Trophoblast cell (in vitro differentiated cells and primary cell): Measurements from ENCODE around the gene DTL.

Experiments used
- DNase-seq, 2 donors: peaks; one replicate each; pipeline ENCODE4 v3.0.0-alpha.2; 2016
- H2AFZ ChIP-seq: 2 replicates; pipeline ENCODE4 v1.6.1; 2013; ENCODE audit warnings: low read length, moderate library complexity, mild to moderate bottlenecking; ENCODE audit not compliant: insufficient read depth, poor library complexity
- H2AK5ac ChIP-seq: 2 replicates; pipeline ENCODE4 v1.6.1; 2013; ENCODE audit warnings: mild to moderate bottlenecking, low read length
- H2BK120ac ChIP-seq: 2 replicates; pipeline ENCODE4 v1.6.1; 2013; ENCODE audit warnings: low read length, mild to moderate bottlenecking, moderate library complexity; ENCODE audit not compliant: insufficient read depth, poor library complexity
- H2BK12ac ChIP-seq: 2 replicates; pipeline ENCODE4 v1.6.1; 2013; ENCODE audit warnings: mild to moderate bottlenecking, low read length, moderate library complexity
- H2BK5ac ChIP-seq: 2 replicates; pipeline ENCODE4 v1.6.1; 2013; ENCODE audit warnings: low read length, low read depth, moderate library complexity, mild to moderate bottlenecking; ENCODE audit not compliant: poor library complexity
- H3K14ac ChIP-seq: 2 replicates; pipeline ENCODE4 v1.6.1; 2013; ENCODE audit warnings: mild to moderate bottlenecking, low read length
- H3K18ac ChIP-seq: 2 replicates; pipeline ENCODE4 v1.6.1; 2013; ENCODE audit warnings: mild to moderate bottlenecking, low read length
- H3K23ac ChIP-seq: 2 replicates; pipeline ENCODE4 v1.6.1; 2013; ENCODE audit warnings: low read length
- H3K27ac ChIP-seq: 2 replicates; pipeline ENCODE4 v1.5.1; 2013; ENCODE audit warnings: low read depth, mild to moderate bottlenecking, inconsistent platforms, low read length, moderate library complexity
- H3K27me3 ChIP-seq: 2 replicates; pipeline ENCODE4 v1.6.1; 2013; ENCODE audit warnings: inconsistent platforms, mild to moderate bottlenecking, low read length, moderate library complexity; ENCODE audit not compliant: insufficient read depth
- H3K36me3 ChIP-seq, 2 experiments: 1 replicate in 1 of 2; 2 replicates in 1 of 2; pipeline ENCODE4 v1.6.1; 2013; ENCODE audit warnings: low read length in 2 of 2, mild to moderate bottlenecking in 2 of 2, moderate library complexity in 1 of 2; ENCODE audit not compliant: insufficient read depth in 2 of 2, control insufficient read depth in 1 of 2
- H3K4ac ChIP-seq: 2 replicates; pipeline ENCODE4 v1.6.1; 2013; ENCODE audit warnings: low read depth, mild to moderate bottlenecking, low read length, moderate library complexity
- H3K4me1 ChIP-seq, 2 experiments: 1 replicate in 1 of 2; 2 replicates in 1 of 2; pipeline ENCODE4 v1.6.1; 2013; ENCODE audit warnings: low read length in 2 of 2, mild to moderate bottlenecking in 2 of 2, moderate library complexity in 1 of 2; ENCODE audit not compliant: insufficient read depth in 2 of 2, control insufficient read depth in 1 of 2
- H3K4me2 ChIP-seq: 2 replicates; pipeline ENCODE4 v1.6.1; 2013; ENCODE audit warnings: inconsistent platforms, mild to moderate bottlenecking, low read length, moderate library complexity
- H3K4me3 ChIP-seq: 2 replicates; pipeline ENCODE4 v1.5.1; 2013; ENCODE audit warnings: mild to moderate bottlenecking, low read depth, low read length, inconsistent platforms
- H3K79me1 ChIP-seq: one replicate; pipeline ENCODE4 v1.6.1; 2013; ENCODE audit warnings: low read length
- H3K79me2 ChIP-seq: 2 replicates; pipeline ENCODE4 v1.6.1; 2013; ENCODE audit warnings: low read length, mild to moderate bottlenecking; ENCODE audit not compliant: control insufficient read depth, insufficient read depth, poor library complexity
- H3K9ac ChIP-seq: 2 replicates; pipeline ENCODE4 v1.6.1; 2013; ENCODE audit warnings: mild to moderate bottlenecking, low read length
- H3K9me3 ChIP-seq: 2 replicates; pipeline ENCODE4 v1.6.1; 2013; ENCODE audit warnings: low read depth, mild to moderate bottlenecking, control low read depth, inconsistent platforms, low read length; ENCODE audit not compliant: insufficient read depth
- H4K12ac ChIP-seq: 2 replicates; pipeline ENCODE4 v1.6.1; 2013; ENCODE audit warnings: low read depth, mild to moderate bottlenecking, low read length, moderate library complexity
- H4K8ac ChIP-seq: 2 replicates; pipeline ENCODE4 v1.6.1; 2013; ENCODE audit warnings: low read depth, mild to moderate bottlenecking, low read length, moderate library complexity
- H4K91ac ChIP-seq: one replicate; pipeline ENCODE4 v1.6.1; 2013; ENCODE audit warnings: low read depth, mild to moderate bottlenecking, low read length, moderate library complexity
- WGBS: extraction: QIAGEN DNeasy Blood & Tissue Kit; methylation state at CpG from one replicate; pipeline ENCODE4 v1.1.7; 2013; ENCODE audit warnings: missing lambda C conversion rate; ENCODE audit not compliant: insufficient read length, insufficient coverage; ENCODE audit errors: extremely low coverage; 5-methylcytosine and 5-hydroxymethylcytosine counted together

Gene DTL

DNA sequence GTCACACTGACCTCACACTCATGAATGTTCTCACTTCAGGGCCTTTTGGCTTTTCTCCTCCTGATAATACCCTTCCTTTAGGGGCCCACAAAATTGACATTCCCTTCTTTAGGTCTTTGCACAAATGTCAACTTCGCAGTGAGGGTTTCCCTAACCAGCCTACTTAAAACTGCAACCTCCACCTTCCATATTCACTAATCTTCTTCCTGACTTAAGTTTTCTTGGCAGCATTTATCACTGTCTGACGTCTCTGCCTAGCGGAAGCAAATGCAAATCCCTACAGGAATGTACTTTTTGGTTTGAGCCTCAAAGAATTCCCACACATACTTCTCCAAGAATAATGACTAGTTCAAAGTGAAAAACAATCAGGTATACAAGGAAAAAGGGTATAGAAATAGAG, 33.0 kb upstream of the DTL start:
- no peak overlapping the region for H3K18ac ChIP-seq
- no peak overlapping the region for H3K4me2 ChIP-seq
- H2BK120ac ChIP-seq, result no peak overlapping the region
- no peaks in the 10 kb centered on the region for H3K79me1 ChIP-seq
- no peaks in the 10 kb centered on the region for H3K27me3 ChIP-seq
- no peaks in the 10 kb centered on the region for H3K79me2 ChIP-seq
- H2BK12ac ChIP-seq, result no peak overlapping the region
- no peak overlapping the region for H3K9ac ChIP-seq
- no peak overlapping the region for H4K8ac ChIP-seq
- H4K12ac ChIP-seq, result no peak overlapping the region
- H2AFZ ChIP-seq, result no peak overlapping the region
- no peak overlapping the region for H2BK5ac ChIP-seq
- no peak overlapping the region for H3K4me3 ChIP-seq
- no peak overlapping the region for H3K27ac ChIP-seq
- no peak overlapping the region for H3K23ac ChIP-seq
- H3K4me1 ChIP-seq, result no peaks in the 10 kb centered on the region
- no peak overlapping the region for H3K4ac ChIP-seq
- DNase-seq, result no peak
- no peaks in the 10 kb centered on the region for H3K9me3 ChIP-seq
- H4K91ac ChIP-seq, result no peak overlapping the region
- no peak overlapping the region for H2AK5ac ChIP-seq
- no peak overlapping the region for H3K14ac ChIP-seq
- no CpG with 5 or more reads among the region's 3 CpGs for WGBS
- H3K36me3 ChIP-seq, result peaks cover 0 to 2% of the 10 kb centered on the region in 2 experiments

DNA sequence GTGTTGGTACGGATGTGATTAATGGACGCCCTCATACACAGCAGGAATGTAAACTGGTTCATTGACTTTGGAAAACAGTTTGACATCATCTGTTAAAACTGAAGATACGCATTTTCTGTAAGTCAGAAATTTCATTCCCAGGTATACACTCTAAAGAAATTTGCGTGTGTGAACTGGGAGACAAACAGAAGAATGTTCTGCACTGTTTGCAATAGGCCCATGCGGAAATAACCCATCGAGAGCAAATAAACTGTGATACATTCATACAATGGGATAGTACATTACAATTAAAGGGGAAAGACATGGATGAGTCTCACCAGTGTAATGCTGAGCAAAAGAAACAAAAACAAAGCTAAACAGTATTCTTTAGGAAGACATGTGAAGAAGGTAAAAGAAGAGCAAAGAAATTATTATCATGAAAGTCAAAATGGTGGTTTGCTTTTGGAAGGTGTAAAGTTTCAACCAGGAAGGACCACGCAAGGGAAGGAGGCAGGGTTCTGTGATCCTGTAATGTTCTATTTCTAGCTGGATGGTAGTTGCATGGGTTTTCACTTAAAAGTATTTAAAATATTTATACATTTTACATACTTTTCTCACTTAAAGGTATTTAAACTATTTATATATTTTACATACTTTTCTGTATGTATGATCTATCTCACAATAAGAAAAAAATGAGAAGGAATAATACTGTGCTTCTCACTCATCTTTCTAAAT, 30.5 kb upstream of the DTL start:
- DNase-seq, result peak; percentile 2 to 76
- Histone ChIP-seq H2BK5ac (no peak overlapping the region), H3K4me3 (no peak overlapping the region), H3K18ac (no peak overlapping the region), H3K14ac (no peak overlapping the region), H3K27me3 (no peaks in the 10 kb centered on the region), H2BK12ac (no peak overlapping the region), H3K9me3 (no peaks in the 10 kb centered on the region), H2AFZ (no peak overlapping the region), H2BK120ac (no peak overlapping the region), H3K79me1 (no peaks in the 10 kb centered on the region), H3K23ac (no peak overlapping the region), H3K4ac (no peak overlapping the region), H4K12ac (no peak overlapping the region), H3K79me2 (no peaks in the 10 kb centered on the region), H3K27ac (no peak overlapping the region), H3K4me2 (no peak overlapping the region), H3K4me1 (no peaks in the 10 kb centered on the region), H4K8ac (no peak overlapping the region), H3K9ac (no peak overlapping the region), H3K36me3 (peaks cover 0 to 2% of the 10 kb centered on the region in 2 experiments), H4K91ac (no peak overlapping the region), H2AK5ac (no peak overlapping the region)
- WGBS, result no CpG with 5 or more reads among the region's 7 CpGs

DNA sequence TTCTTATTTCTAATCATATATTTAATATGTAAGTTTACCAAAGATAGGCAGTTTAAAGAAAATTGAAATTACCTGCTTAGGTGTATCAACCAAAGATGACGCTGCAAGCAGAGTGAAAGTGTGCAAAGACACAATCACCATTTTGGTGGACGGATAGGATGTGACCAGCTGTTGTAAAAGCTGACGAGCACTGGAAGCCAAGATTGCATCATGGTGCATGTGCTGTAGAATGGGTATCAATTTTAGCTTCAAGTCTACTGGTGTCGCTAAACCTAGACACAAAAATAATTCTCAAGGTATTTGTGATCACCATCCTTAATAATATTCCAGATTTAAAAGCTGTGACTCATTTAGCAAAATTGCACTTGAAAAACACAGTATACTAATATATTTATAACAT, 28.4 kb upstream of the DTL start:
- no peak for DNase-seq
- peaks cover 0 to 2% of the 10 kb centered on the region in 2 experiments for H3K36me3 ChIP-seq

DNA sequence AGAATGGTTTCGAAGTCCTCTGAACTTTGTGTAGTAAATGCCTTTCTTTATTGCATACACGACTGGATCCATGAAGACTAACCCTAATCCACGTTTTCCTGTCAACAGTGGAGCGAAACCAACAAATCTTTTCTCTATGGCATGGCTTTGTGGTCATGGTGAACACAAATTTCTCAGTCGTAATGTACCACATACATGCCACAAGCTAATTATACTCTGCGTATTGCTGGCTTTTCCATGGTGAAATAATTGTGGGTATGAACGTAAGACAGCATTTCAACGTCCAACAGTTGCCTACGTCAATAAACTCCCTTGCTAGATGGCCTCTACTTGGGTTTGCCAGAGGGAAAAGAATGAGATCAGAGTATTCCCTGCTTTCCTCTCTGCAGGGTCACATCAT, 27.7 kb upstream of the DTL start:
- H2AFZ ChIP-seq, result no peak overlapping the region
- H3K79me1 ChIP-seq, result no peaks in the 10 kb centered on the region
- no peak overlapping the region for H3K18ac ChIP-seq
- no peak overlapping the region for H2BK12ac ChIP-seq
- no peak overlapping the region for H3K14ac ChIP-seq
- H3K23ac ChIP-seq, result no peak overlapping the region
- H3K4me1 ChIP-seq, result no peaks in the 10 kb centered on the region
- H3K9me3 ChIP-seq, result no peaks in the 10 kb centered on the region
- no peak for DNase-seq
- no peak overlapping the region for H4K12ac ChIP-seq
- H3K79me2 ChIP-seq, result no peaks in the 10 kb centered on the region
- H3K27ac ChIP-seq, result no peak overlapping the region
- no peak overlapping the region for H2BK5ac ChIP-seq
- H3K4ac ChIP-seq, result no peak overlapping the region
- H3K9ac ChIP-seq, result no peak overlapping the region
- no peak overlapping the region for H2AK5ac ChIP-seq
- no peak overlapping the region for H4K91ac ChIP-seq
- no peak overlapping the region for H2BK120ac ChIP-seq
- no peak overlapping the region for H4K8ac ChIP-seq
- no peak overlapping the region for H3K4me3 ChIP-seq
- no peak overlapping the region for H3K4me2 ChIP-seq
- no CpG with 5 or more reads among the region's 9 CpGs for WGBS
- peaks cover 0 to 2% of the 10 kb centered on the region in 2 experiments for H3K36me3 ChIP-seq
- no peaks in the 10 kb centered on the region for H3K27me3 ChIP-seq

More for the DNA sequence above, 28.4 kb upstream of the DTL start:
- H3K4me1 ChIP-seq, result no peaks in the 10 kb centered on the region
- no peak overlapping the region for H3K9ac ChIP-seq
- no peak overlapping the region for H2BK12ac ChIP-seq
- no CpG with 5 or more reads among the region's 4 CpGs for WGBS
- H3K27me3 ChIP-seq, result no peaks in the 10 kb centered on the region
- H3K4me2 ChIP-seq, result no peak overlapping the region
- no peak overlapping the region for H3K23ac ChIP-seq
- no peak overlapping the region for H2AK5ac ChIP-seq
- H3K4ac ChIP-seq, result no peak overlapping the region
- no peak overlapping the region for H3K27ac ChIP-seq
- no peak overlapping the region for H4K8ac ChIP-seq
- H3K4me3 ChIP-seq, result no peak overlapping the region
- no peaks in the 10 kb centered on the region for H3K79me1 ChIP-seq
- H3K9me3 ChIP-seq, result no peaks in the 10 kb centered on the region
- H3K18ac ChIP-seq, result no peak overlapping the region
- H2BK5ac ChIP-seq, result no peak overlapping the region
- H2BK120ac ChIP-seq, result no peak overlapping the region
- H2AFZ ChIP-seq, result no peak overlapping the region
- H4K12ac ChIP-seq, result no peak overlapping the region
- no peak overlapping the region for H3K14ac ChIP-seq
- no peaks in the 10 kb centered on the region for H3K79me2 ChIP-seq
- no peak overlapping the region for H4K91ac ChIP-seq
